Right renal cortex interstitium (tissue), 3 donors: ENCODE data around the gene VPS13C. TPM values are rescaled to one million over a fixed set of nuclear protein-coding genes. Genes with fewer than 3 reads are reported as not detected.
A peak's percentile ranks its signal among the peaks of the same experiment; 100 is the strongest.

Source experiments
- DNase-seq, 3 donors: peaks; one replicate each; pipeline ENCODE4 v3.0.0-alpha.2; 2013; ENCODE audit warnings: low read depth in 3 of 3, low spot score in 2 of 3
- polyA plus RNA-seq, 3 donors: library from polyadenylated mRNA; unstranded; fragments of 120-200 nt; gene quantifications; one replicate each; pipeline ENCODE4 v1.2.1, GENCODE V29; 2013; ENCODE audit not compliant: insufficient read length in 3 of 3

The VPS13C gene
- polyA plus RNA-seq: 10 to 100 TPM; 36.1 to 38.5 (median 36.9) TPM

GRCh38 chr15:62060113-62060895 is at the start of gene VPS13C:
VPS13C (minus strand) TSS chr15:62060447; CDS start chr15:62060374, 73 bp downstream.
- peak; percentile 76 to 91 (median 89) for DNase-seq

GRCh38 chr15:62109437-62109836 is 49.2 kb upstream of the VPS13C start:
- DNase-seq: no peak

- no peak for DNase-seq
These were observed 48.2 kb upstream of the VPS13C start for GRCh38 chr15:62108411-62108810.

GRCh38 chr15:62107571-62108121 is 47.4 kb upstream of the VPS13C start:
- no peak for DNase-seq

- no peak for DNase-seq
These were observed 45.8 kb upstream of the VPS13C start for GRCh38 chr15:62106096-62106495.

GRCh38 chr15:62105266-62105665 is 45.0 kb upstream of the VPS13C start:
- no peak for DNase-seq

GRCh38 chr15:62104846-62105245 is 44.6 kb upstream of the VPS13C start:
- no peak for DNase-seq

- no peak for DNase-seq
These were observed 44.2 kb upstream of the VPS13C start for GRCh38 chr15:62104401-62104800.

GRCh38 chr15:62103431-62103830 is 43.2 kb upstream of the VPS13C start:
- DNase-seq: no peak

- no peak for DNase-seq
These were observed 38.9 kb upstream of the VPS13C start for GRCh38 chr15:62099094-62099601.

GRCh38 chr15:62094388-62094787 is 34.1 kb upstream of the VPS13C start:
- no peak for DNase-seq

GRCh38 chr15:62093809-62094208 is 33.6 kb upstream of the VPS13C start:
- no peak for DNase-seq

GRCh38 chr15:62090988-62091387 is 30.7 kb upstream of the VPS13C start:
- no peak for DNase-seq

GRCh38 chr15:62089616-62090015 is 29.4 kb upstream of the VPS13C start:
- DNase-seq: no peak

GRCh38 chr15:62088353-62088693 is 28.1 kb upstream of the VPS13C start:
- DNase-seq: no peak

- DNase-seq: no peak
These were observed 27.6 kb upstream of the VPS13C start for GRCh38 chr15:62087671-62088352.

- no peak for DNase-seq
These were observed 25.5 kb upstream of the VPS13C start for GRCh38 chr15:62085740-62086139.

GRCh38 chr15:62083194-62084154 is 23.2 kb upstream of the VPS13C start:
- DNase-seq: no peak

GRCh38 chr15:62079594-62079993 is 19.3 kb upstream of the VPS13C start:
- DNase-seq: no peak

GRCh38 chr15:62075595-62076277 is 15.5 kb upstream of the VPS13C start:
- no peak for DNase-seq
